Retinal pigment epithelial cell (primary cell): ENCODE data around the gene KRTAP22-1.

ENCODE experiments used
- DNase-seq: peaks from one replicate; pipeline ENCODE4 v3.0.0-alpha.2; 2010; ENCODE audit warnings: low read depth
- H3K4me3 ChIP-seq: 2 replicates; pipeline ENCODE4 v1.5.1; 2011; ENCODE audit warnings: mild to moderate bottlenecking, low read length, control low read depth, moderate library complexity
- TF ChIP-seq, protein P1 (sequence below): conservative IDR thresholded peaks from 2 replicates; pipeline ENCODE4 v1.5.1; 2011; ENCODE audit warnings: low read depth, low read length, control low read depth, inconsistent platforms

The KRTAP22-1 gene

DNA sequence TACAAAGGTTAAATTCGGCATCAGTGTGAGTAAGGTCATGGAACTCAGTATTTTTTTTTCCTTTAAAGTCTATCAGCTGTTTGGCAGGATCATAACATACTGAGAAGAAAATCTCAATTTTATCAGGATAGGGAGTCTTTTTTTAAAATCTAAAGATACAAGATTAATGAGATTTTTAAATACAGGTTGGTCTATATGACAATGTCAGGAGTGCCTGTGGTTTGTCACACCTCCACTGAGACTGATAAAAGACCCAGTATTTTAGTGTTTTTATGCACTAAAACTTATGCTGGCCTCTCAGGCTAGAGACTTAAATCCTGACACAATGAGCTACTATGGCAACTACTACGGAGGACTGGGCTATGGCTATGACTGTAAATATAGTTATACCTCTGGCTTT, 41.7 kb downstream of the KRTAP22-1 start, which contains the start of gene KRTAP20-3:
TSS of gene KRTAP20-3 (plus strand) at position 301 of the 400 bp plus-strand sequence.
- DNase-seq: no peak
- no peak within 1 kb of the TSS for H3K4me3 ChIP-seq
- TF ChIP-seq, protein P1, sequence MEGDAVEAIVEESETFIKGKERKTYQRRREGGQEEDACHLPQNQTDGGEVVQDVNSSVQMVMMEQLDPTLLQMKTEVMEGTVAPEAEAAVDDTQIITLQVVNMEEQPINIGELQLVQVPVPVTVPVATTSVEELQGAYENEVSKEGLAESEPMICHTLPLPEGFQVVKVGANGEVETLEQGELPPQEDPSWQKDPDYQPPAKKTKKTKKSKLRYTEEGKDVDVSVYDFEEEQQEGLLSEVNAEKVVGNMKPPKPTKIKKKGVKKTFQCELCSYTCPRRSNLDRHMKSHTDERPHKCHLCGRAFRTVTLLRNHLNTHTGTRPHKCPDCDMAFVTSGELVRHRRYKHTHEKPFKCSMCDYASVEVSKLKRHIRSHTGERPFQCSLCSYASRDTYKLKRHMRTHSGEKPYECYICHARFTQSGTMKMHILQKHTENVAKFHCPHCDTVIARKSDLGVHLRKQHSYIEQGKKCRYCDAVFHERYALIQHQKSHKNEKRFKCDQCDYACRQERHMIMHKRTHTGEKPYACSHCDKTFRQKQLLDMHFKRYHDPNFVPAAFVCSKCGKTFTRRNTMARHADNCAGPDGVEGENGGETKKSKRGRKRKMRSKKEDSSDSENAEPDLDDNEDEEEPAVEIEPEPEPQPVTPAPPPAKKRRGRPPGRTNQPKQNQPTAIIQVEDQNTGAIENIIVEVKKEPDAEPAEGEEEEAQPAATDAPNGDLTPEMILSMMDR: no peak

- TF ChIP-seq, protein P1: no peak
- DNase-seq: no peak
- no peak overlapping the region for H3K4me3 ChIP-seq
These were observed 46.1 kb downstream of the KRTAP22-1 start for GRCh38 chr21:30646904-30647414.
